Measurements from ENCODE around the gene HDDC3.

HDDC3 gene

DNA sequence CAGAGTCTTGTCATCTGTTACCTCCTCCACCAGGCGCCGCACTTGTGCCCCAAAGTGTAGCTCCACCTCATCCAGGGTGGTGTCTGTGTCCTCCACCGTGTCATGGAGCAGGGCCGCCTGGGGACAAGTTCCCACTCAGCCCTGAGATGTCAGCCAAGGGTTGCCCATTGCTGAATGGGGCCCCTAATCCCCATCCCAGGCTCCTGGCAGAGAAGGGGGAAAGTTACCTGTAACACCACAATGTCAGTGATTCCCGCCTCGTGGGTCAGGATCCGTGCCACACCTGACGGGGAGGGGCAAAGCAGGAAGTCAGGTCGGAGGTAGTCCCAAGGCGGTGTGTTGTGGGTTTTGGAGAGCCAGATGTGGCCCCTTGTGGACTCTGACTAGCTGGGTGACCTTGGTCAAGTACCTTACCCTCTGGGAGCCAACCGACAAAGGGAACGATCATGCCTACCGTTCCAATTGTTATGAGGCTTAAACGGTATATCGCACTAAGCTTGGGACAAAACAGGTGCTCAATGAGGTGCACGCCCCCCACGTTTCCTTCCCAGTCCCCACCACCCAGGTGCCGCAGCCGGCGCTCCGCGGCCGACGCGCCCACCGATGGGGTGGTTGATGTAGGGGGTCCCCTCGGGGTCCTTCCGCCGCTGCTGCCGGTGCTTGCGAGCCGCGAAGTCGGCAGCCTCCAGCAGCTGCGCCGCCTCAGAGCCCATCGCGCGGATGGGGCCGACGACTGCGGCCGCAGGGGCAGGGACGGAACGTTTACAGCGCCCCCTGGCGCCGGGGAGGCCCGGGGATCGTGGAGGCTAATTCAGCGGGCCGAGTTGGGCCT, at the start of gene HDDC3:
HDDC3 (minus strand) TSS at position 722 of the 832 bp plus-strand sequence; CDS start at position 713, 9 bp downstream.
- peak; percentile 90 for DNase-seq (ENCODE audit: low spot score)

DNA sequence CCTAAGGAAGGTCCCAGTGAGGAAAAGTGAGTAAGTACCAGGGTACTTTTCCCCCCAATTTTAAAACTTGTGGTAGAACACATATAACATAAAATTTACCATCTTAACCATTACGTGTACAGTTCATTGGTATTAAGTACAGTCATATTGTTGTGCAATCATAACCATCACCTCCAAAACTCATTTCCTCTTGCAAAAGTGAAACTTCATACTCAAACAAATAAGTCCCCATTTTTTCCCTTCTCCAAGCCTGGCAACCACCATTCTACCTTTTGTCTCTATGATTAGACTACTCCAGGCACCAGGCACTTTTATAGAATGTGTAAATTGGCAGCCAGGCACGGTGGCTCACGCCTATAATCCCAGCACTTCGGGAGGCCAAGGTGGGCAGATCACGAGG, 49.8 kb upstream of the HDDC3 start:
- DNase-seq (ENCODE audit: low spot score), result no peak

DNA sequence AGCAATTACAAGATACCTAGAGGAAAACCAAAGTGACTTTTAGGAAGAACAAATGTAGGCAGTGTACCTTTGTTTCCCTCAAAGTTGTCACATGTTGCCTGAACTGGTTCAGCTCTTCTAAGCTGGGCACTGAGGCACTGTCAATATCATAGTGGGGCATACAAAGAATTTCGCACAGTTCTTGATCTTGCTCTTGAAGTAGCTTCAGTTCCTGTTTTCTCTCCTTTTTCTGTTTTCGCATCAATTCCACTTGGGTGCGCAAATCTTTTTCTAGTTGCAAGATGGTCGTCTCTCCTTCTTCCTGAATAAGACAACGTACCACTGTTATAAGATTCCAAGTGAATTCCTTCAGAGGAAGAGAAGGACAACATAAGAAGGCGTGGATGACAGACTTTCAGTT, 49.3 kb upstream of the HDDC3 start:
- no peak for DNase-seq (ENCODE audit: low spot score)

DNA sequence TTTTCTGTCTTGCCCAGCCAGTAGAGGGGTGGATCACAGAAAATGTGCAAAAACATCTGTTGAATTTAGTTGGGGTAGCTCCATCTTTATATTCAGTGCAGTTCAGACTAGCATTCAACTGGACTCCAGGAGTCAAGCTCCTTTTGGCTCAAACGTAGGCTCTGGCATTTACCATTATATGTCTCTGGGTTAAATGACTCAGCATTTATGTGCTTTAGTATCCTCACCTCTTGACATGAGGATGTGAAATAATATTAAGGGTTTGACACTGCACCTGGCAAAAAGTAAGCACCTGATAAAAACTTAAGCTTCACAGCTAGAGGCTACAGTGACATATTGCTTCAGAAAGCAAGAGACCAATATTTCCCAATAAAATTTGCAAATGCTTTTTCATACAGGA, 47.2 kb upstream of the HDDC3 start:
- no peak for DNase-seq (ENCODE audit: low spot score)

DNA sequence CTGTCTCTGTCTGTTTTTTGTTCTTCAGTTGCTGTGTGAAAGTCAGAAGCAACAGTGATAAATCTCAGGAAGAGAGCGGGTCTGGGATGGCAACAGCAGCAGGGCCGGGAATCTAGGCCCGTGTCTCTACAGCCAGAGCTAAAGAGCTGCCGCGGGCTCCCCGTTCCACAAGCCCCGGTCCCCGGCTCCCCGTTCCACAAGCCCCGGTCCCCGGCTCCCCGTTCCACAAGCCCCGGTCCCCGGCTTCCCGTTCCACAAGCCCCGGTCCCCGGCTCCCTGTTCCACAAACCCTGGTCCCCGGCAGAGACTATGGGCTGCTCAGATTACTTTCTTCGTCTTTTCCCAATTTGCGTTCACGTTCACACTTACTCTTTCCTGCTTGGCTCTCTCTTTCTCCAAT, 41.9 kb upstream of the HDDC3 start:
- no peak for DNase-seq (ENCODE audit: low spot score)

DNA sequence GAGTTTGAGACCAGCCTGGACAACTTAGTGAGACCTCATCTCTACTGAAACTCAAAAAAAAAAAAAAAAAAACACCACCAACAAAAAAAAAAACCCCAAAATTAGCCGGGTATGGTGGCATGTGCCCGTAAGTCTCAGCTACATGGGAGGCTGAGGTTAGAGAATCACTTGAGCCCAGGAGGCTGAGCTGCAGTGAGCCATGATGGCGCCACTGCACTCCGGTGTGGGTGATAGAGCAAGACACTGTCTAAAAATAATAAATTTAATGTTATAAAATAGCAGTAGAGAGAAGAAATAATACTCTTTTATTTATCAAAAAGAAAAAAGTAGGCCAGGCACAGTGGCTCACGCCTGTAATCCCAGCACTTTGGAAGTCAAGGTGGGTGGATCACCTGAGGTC, 39.8 kb upstream of the HDDC3 start:
- no peak for DNase-seq (ENCODE audit: low spot score)

DNA sequence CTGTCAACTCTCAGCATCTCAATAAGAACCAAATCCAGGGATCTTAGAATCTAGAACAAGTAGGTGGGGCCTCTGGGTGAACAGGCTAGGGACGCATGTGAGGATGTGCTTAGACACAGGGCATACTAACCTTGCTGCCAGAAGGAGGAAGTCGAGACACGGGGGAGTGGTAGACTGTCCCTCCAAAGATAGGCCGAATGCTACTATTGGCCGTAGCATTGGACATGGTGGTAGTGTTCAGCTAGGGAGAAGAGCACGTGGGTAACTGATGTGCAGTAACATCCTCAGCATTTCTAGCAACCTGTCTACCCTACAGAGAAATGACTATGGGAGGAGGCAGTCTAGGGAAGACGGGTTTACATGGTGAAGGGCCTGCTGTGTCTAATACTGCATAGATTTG, 37.9 kb upstream of the HDDC3 start:
- no peak for DNase-seq (ENCODE audit: low spot score)

GRCh38 chr15:90968434-90968833, 36.1 kb upstream of the HDDC3 start:
- no peak for DNase-seq (ENCODE audit: low spot score)

GRCh38 chr15:90967206-90967605, 34.9 kb upstream of the HDDC3 start:
- DNase-seq (ENCODE audit: low spot score), result no peak

DNA sequence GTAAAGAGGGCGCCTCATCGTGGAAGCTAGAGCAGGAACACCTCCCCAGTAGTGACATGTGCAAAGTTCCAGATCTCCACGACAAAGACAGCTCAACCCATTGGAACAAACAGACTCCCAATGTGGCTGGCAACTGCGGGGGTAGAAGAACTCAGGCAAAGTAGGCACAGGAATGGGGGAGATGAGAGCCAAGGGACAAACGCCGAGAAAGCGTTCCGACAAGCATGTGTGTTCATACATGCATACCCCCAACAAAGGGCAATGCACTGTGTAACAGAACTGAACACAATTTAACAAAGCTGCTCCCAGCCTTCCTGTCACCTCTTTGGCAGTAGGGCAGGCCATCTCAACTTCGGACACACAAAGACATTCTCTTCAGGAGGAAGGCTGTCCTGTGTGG, 33.9 kb upstream of the HDDC3 start:
- DNase-seq (ENCODE audit: low spot score), result no peak

GRCh38 chr15:90962021-90962420, 29.7 kb upstream of the HDDC3 start:
- no peak for DNase-seq (ENCODE audit: low spot score)

DNA sequence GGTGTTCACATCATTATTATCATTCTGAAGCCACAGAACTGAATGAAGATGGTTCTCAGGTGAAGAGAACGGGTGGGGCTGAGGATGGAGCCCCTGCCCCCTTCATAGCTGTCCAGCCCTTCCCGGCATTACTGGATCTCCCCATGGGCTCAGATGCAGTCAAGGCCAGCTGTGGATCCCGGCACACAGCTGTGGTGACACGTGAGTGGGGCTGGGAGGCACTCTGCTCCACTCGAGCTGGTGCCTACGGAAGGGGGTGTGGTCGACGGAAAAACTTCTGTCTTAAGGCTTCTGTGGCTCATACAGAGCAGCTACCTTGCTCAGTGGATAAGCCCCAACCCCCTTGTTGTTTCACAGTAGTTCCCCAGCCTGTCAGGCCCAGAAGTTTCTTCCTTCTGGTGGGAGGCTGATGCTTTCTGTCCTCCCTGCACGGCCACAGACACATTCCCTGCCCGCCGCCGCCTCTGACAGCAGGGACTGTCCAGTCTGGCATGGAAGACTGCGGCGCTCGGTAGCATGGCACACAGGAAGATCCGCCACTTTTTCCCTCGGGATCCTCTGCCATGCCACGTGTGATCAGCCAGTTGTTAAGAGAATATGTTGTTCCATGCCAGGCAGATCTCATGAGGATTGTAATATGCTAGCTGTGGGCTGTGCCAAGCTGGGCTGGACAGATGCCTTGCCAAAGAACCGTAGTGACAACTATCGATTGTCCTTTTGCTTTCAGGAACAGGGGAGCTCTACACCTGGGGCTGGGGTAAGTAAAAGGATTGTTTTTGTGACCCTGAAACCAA, 28.1 kb upstream of the HDDC3 start:
- peak; percentile 16 for DNase-seq (ENCODE audit: low spot score)

DNA sequence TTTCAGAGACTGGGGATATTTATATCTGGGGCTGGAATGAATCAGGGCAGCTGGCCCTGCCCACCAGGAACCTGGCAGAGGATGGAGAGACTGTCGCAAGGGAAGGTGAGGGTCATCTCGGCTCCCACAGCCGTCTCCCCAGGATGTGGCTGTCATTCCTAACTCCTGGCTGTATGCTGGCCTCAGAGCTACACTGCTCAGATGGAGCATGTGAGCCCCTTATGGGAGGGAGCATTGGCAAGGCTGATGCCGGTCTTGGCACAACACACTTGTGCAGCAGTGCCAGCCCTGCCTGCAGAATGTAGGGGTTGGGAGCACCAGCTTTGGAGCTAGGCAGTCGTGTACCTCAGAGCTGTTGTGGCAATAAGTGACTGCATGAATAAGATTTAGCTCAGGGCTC, 27.5 kb upstream of the HDDC3 start:
- DNase-seq (ENCODE audit: low spot score), result peak; percentile 89

- no peak for DNase-seq (ENCODE audit: low spot score)
Measured at GRCh38 chr15:90959028-90959595, 26.8 kb upstream of the HDDC3 start.

- DNase-seq (ENCODE audit: low spot score), result peak; percentile 57
Measured at GRCh38 chr15:90957791-90958190, 25.4 kb upstream of the HDDC3 start.

DNA sequence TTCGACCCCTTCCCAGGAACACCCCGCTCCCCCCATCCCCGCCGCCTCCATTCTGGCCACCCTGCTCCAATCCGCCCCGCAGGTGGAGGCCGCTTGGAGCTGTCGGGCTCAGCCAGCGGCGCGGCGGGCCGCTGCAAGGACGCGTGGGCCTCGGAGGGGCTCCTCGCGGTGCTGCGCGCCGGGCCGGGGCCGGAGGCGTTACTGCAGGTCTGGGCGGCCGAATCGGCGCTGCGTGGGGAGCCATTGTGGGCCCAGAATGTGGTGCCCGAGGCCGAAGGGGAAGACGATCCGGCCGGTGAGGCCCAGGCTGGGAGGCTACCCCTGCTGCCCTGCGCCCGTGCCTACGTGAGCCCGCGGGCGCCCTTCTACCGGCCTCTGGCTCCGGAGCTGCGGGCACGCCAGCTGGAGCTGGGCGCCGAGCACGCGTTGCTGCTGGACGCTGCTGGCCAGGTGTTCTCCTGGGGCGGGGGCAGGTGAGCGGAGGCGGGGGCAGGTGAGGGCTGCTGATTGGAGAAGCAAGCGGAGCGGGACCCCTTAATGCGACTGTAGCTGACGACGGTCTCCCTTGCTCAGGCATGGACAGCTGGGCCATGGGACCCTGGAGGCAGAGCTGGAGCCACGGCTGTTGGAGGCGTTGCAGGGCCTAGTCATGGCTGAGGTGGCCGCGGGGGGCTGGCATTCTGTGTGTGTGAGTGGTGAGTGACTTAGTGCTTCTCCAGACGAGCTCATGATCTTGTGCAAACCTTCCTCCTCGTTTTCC, 24.9 kb upstream of the HDDC3 start:
- peak; percentile 47 for DNase-seq (ENCODE audit: low spot score)

DNA sequence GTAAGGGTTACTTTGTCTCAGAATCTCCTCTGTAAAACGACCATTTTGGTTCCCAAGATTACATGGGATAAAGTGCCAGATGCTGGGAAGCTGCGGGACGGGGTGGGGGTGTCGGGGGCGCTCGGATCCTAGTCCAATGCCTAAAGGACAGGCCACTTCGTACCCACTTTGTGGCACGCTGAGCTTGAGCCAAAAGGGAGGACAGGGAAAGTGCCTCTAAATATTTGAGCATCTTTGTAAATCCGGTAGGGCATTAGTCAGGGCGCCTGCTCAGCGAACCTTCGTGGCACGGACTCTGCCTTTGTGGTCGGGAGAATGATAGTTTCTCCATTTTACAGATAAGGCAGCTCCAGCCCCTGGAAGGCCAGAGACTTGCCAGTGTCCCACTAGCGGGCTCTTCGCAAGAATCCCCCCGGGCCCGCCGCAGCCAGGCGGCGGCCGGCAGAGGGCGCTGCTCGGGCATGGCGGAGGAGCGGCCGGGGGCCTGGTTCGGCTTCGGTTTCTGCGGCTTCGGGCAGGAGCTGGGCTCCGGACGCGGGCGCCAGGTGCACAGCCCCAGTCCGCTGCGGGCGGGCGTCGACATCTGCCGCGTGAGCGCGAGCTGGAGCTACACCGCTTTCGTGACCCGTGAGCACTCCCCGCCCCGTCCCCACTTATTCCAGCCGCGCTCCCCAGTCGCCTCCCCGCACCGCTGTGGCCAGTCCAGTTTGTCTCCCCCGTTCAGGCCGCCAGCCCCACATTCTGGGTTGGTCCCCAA, 24.1 kb upstream of the HDDC3 start:
- peak; percentile 68 for DNase-seq (ENCODE audit: low spot score)

DNA sequence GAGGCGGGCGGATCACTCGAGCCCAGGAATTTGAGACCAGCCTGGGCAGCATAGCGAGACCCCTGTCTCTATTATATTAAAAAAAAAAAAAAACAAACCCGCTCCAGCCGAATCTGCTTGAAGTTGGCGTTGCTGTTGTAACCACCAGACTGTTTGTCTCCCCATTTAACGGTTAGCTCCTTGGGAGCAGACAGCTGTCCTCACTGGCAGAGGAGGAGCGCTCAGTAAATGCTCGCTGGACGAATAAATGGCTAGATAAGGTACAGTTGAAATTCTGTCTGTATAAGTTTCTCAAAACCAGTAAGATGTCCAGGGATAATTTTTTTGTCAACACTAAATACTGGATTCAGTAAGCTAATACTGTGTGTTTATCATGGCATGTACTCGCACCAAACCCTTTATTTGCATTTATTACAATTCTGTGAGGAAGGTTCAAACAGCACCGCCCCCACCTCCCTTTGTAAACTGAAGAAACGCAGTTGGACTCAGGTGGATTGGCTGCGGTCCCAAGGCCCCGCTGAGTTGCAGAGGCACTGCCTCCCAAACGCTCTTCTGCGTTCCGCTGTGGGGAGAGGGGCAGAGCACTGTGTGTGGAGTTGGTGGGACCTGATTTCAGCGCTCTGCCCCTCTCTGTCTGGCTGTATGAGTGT, 23.4 kb upstream of the HDDC3 start:
- no peak for DNase-seq (ENCODE audit: low spot score)

DNA sequence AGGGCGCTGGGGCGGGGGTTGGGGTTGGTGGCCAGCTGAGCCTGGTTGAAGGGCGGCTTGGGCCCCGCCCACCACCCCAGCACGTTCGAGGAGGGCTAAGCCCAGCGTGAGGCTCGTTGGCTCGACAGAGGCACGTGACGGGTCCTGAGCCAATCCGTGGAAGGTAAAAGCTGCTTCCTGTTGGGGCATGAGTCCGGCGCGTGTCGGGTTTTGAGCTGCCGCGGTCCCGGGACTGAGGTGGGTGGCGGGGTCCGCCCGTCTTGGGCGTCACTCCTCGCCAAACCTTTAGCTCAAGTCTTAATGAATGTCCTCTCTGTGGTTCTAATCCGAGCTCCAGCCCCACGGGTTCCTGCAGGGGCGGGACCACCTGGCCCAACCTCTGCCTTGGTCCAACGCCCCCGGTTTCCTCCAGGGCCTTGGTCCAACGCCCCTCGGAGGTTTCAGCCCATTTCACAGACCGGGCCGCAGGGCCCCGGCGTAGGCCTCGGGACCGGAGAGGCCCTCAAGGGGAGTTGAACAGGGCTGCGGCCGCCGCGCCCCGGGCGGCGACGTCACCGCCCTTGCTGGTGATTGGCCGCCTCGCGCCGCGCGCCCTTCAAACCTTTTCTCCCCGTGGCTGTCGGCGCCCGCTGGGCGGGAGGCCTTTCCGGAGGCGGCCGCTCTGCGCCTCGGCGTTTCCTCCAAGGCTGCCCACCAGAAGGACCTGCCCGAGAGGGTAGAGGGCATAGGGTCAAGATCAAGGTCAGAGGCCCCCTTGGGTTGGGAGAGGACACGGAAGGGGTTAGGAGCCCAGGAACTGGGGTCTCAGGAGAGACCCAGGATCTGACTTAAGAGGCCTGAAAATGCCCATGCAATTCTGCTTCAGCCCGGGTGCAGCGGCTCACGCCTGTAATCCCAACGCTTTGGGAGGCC, 22.6 kb upstream of the HDDC3 start, which contains the start of gene RCCD1:
RCCD1 (plus strand) TSS at position 173 of the 912 bp plus-strand sequence. CDS start 1,851 bp downstream, outside the sequence.
- DNase-seq (ENCODE audit: low spot score), result peak; percentile 88

Measured in cerebellar cortex (tissue), 1 donor.